IPS DF 6.9 (cell line): Measurements from ENCODE around the gene ANKRD11.
A peak's percentile ranks its signal among the peaks of the same experiment; 100 is the strongest.

ENCODE experiments used
- DNase-seq: peaks from one replicate; pipeline ENCODE4 v3.0.0-alpha.2; 2013; ENCODE audit warnings: low read depth, low spot score
- H3K27ac ChIP-seq: one replicate; pipeline ENCODE4 v1.5.1; 2013; ENCODE audit warnings: low read length, control low read depth
- H3K27me3 ChIP-seq: 2 replicates; pipeline ENCODE4 v1.6.1; 2013; ENCODE audit warnings: mild to moderate bottlenecking, low read length; ENCODE audit not compliant: control insufficient read depth, insufficient read depth
- H3K36me3 ChIP-seq: 2 replicates; pipeline ENCODE4 v1.6.1; 2013; ENCODE audit warnings: low read length; ENCODE audit not compliant: control insufficient read depth, insufficient read depth
- H3K4me1 ChIP-seq: 2 replicates; pipeline ENCODE4 v1.6.1; 2013; ENCODE audit warnings: low read length; ENCODE audit not compliant: control insufficient read depth, insufficient read depth
- H3K4me3 ChIP-seq: 2 replicates; pipeline ENCODE4 v1.5.1; 2013; ENCODE audit warnings: mild to moderate bottlenecking, low read length
- H3K9me3 ChIP-seq: 2 replicates; pipeline ENCODE4 v1.6.1; 2013; ENCODE audit warnings: low read length, inconsistent platforms; ENCODE audit not compliant: control insufficient read depth, insufficient read depth
- WGBS: extraction: QIAGEN DNeasy Blood & Tissue Kit; methylation state at CpG from one replicate; pipeline ENCODE4 v1.1.7; 2013; ENCODE audit warnings: mixed read lengths, missing lambda C conversion rate; ENCODE audit not compliant: insufficient read length, insufficient coverage; 5-methylcytosine and 5-hydroxymethylcytosine counted together

Gene ANKRD11

DNA sequence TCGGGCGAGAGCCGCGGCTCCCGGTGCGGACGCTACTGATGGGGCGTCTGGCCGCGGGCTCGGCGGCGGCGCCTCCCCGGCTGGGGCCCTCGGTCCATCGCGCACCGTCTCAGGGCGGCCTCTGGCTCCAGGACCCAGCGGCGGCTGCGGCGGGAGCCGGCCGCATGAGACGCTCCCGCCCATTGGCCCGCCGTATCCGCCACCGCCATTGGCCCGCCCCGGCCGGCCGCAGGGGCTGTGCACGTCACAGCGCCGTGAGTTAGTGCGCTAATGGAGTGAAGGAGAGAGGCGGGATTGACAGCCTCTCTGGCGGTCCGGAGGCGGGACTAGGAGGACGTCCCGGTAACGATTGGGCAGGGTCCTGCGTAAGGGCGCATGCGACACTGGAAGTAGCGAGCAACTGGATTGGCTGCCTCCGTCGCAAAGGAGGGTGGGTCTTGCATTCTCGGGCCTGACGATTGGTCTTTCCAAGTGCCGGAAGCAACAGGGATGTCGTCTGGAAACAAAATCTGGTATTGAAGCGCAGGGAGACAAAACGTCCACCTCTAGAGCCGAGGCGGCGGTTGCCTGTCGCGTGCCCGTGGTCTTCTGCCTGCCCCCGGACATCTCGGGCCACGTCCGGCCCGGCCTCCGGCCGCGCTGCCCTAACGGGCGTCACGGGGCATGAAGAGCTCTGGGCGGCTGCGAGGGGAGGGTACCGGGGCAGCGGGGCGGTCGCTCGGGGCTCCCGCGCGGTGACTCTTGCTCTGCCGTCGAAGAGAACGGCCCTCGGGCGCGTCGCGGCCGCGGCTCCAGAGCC, at the start of gene ANKRD11:
Gene ANKRD11 (minus strand): TSS at position 123 of the 799 bp plus-strand sequence. CDS start 173,542 bp downstream, outside the sequence.
- H3K4me1 ChIP-seq = peaks cover 3% of the 10 kb centered on the region; the same call in 1 of the 2 replicates
- peak within 1 kb of the TSS; percentile 84 for H3K4me3 ChIP-seq
- no peak within 1 kb of the TSS for H3K27ac ChIP-seq
- WGBS = no CpG with 5 or more reads among the region's 96 CpGs
- no peaks in the 10 kb centered on the region for H3K36me3 ChIP-seq
- H3K9me3 ChIP-seq = no peaks in the 10 kb centered on the region
- H3K27me3 ChIP-seq = no peaks in the 10 kb centered on the region
- peak; percentile 97 for DNase-seq

DNA sequence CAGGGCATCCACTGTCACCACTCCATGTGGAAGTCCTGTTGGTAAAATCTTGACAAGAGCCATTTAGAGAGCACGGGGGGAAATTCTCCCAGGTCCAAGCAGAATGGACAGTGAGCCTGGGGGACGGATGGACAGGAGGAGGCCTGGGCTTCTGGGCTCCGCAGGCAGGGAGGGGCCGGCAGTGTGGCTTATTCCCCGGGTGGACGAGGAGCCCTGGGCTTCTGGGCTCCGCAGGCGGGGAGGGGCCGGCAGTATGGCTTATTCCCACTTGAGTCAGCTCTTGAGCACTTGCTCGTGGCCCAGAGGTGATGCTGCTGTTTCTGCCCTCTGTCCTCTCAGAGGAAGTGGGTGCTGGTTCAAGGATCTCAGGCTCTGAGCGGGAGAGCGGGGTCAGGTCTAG, 47.9 kb upstream of the ANKRD11 start:
- DNase-seq = no peak
- H3K36me3 ChIP-seq = peaks cover 36% of the 10 kb centered on the region
- H3K27ac ChIP-seq = no peak overlapping the region
- H3K27me3 ChIP-seq = no peaks in the 10 kb centered on the region
- H3K9me3 ChIP-seq = no peaks in the 10 kb centered on the region
- H3K4me3 ChIP-seq = no peak overlapping the region
- WGBS = no CpG with 5 or more reads among the region's 12 CpGs
- no peaks in the 10 kb centered on the region for H3K4me1 ChIP-seq

DNA sequence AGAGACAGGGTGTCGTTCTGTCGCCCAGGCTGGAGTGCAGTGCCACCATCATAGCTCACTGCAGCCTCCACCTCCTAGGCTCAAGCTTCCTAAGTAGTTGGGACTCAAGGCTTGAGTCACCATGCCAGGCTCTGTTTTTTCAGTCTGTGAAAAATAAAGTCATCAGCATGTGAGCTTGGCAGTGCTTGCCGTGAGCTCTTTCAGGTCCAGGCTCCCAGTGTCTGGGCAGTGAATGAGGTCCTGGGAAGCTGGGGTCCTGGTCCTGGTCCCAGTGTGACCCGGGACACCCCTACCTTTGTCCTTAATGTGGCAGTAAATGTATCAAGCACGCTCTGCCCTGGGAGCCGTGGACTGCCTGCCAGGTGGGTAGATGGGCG, 47.2 kb upstream of the ANKRD11 start:
- Histone ChIP-seq H3K27ac (no peak overlapping the region), H3K36me3 (peaks cover 36% of the 10 kb centered on the region), H3K9me3 (no peaks in the 10 kb centered on the region), H3K27me3 (no peaks in the 10 kb centered on the region), H3K4me3 (no peak overlapping the region), H3K4me1 (no peaks in the 10 kb centered on the region)
- no peak for DNase-seq
- WGBS = no CpG with 5 or more reads among the region's 7 CpGs

DNA sequence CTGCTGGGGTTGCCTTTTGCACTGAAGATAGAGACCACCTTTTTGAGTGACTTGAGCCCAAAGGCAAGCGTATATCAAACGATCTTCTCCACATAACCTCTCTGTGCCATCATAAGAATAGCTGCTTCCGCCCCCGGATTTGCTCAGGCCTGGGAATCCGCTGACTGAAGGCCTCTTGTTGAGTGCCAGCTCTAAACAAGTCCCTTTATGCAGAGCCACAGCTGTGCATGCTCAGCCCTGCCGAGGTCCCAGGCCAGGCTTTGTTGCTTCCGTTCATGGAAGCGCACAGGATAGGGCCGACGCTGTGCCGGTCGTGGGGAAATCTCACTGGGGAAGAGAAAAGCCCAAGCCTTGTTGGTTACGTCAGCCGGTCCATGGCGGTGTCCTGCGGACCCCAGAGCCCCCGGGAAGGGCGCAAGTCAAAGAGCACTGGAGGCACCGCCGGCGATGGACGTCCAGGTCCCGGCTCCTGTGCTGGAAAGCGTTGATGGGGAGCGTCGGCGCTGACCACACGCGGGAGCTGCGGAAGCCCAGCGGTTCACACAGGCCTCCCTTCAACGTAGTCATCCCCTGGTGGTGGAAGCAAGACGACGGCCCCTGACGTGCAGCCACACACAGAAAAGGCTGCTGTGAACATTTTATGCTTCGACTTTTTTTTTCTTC, 46.7 kb upstream of the ANKRD11 start:
- Histone ChIP-seq H3K9me3 (no peaks in the 10 kb centered on the region), H3K27ac (no peak overlapping the region), H3K4me1 (no peaks in the 10 kb centered on the region), H3K4me3 (no peak overlapping the region), H3K27me3 (no peaks in the 10 kb centered on the region), H3K36me3 (peaks cover 40% of the 10 kb centered on the region)
- no CpG with 5 or more reads among the region's 36 CpGs for WGBS
- no peak for DNase-seq

DNA sequence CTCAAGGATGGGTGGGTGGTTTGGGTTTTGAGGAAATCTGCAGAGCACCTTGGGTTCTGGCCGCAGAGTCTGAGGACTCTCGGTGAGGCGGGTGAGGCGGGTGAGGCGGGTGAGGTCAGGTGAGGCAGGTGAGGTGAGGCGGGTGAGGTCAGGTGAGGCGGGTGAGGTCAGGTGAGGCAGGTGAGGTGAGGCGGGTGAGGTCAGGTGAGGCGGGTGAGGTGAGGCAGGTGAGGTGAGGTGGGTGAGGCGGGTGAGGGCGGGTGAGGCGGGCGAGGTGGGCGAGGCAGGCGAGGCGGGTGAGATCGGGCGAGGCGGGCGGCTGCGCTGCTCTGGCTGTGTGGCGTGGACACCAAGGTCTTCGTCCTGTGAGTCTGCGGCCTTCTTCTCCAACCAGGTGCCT, 46.0 kb upstream of the ANKRD11 start:
- Histone ChIP-seq H3K27me3 (no peaks in the 10 kb centered on the region), H3K27ac (no peak overlapping the region), H3K36me3 (peaks cover 46% of the 10 kb centered on the region), H3K4me1 (no peaks in the 10 kb centered on the region), H3K4me3 (no peak overlapping the region), H3K9me3 (no peaks in the 10 kb centered on the region)
- no CpG with 5 or more reads among the region's 24 CpGs for WGBS
- DNase-seq = no peak

DNA sequence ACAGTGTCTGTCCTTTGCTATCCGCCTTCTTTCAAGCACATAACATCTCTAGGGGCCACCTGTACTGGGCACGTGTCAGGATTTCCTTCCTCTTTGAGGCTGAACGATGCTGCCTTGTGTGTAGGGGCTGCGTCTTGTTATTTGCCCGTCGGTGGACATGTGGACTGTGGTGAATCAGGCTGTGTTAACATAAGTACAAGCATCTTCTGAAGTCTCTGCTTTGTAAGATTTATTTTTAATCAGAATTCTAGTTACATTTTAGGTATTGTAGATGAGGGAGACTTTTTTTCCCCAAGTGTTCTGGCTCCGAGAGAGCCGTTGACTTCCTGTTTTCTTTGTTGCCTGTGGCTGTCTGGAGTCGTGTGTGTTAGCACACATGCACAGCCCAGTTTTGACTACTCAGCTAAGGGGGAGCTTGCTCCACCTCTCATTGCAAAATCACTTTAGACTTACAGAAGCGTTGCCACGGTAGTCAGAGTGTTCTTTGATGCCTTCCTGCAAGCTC, 43.9 kb upstream of the ANKRD11 start:
- WGBS = no CpG with 5 or more reads among the region's 11 CpGs
- DNase-seq = no peak

DNA sequence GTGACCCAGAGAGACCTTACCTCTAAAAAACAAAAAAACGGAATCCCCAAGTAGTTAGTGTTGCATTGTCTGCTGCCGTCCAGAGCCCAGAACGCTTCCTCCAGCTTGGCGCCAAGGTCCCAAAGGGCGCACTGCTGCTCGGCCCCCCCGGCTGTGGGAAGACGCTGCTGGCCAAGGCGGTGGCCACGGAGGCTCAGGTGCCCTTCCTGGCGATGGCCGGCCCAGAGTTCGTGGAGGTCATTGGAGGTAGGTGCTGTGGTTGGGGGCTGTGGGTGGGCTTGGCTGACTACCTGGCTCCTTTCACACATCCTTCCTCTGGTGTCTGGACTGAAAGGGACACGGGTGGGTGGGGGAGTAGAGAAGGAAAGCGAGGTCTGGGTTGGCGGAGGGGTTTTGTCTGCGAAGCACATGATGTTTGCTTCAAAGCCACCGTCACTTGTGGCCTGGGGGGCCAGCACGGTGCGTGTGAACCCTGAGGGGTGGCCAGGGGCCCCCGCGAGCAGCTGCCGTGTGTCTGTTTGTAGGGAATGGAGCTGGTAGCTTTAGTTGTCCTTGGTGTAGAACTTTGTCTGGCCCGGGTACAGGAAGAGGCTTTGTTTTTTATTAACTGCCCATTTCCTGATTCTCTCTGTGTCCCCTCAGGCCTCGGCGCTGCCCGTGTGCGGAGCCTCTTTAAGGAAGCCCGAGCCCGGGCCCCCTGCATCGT, 41.6 kb upstream of the ANKRD11 start:
- H3K36me3 ChIP-seq = peaks cover 48% of the 10 kb centered on the region
- no peak overlapping the region for H3K4me3 ChIP-seq
- H3K9me3 ChIP-seq = no peaks in the 10 kb centered on the region
- H3K27ac ChIP-seq = no peak overlapping the region
- DNase-seq = no peak
- no CpG with 5 or more reads among the region's 31 CpGs for WGBS
- no peaks in the 10 kb centered on the region for H3K27me3 ChIP-seq
- H3K4me1 ChIP-seq = no peaks in the 10 kb centered on the region

More for the DNA sequence above, 43.9 kb upstream of the ANKRD11 start:
- Histone ChIP-seq H3K4me3 (no peak overlapping the region), H3K4me1 (no peaks in the 10 kb centered on the region), H3K9me3 (no peaks in the 10 kb centered on the region), H3K27me3 (no peaks in the 10 kb centered on the region), H3K27ac (no peak overlapping the region), H3K36me3 (peaks cover 60% of the 10 kb centered on the region)

DNA sequence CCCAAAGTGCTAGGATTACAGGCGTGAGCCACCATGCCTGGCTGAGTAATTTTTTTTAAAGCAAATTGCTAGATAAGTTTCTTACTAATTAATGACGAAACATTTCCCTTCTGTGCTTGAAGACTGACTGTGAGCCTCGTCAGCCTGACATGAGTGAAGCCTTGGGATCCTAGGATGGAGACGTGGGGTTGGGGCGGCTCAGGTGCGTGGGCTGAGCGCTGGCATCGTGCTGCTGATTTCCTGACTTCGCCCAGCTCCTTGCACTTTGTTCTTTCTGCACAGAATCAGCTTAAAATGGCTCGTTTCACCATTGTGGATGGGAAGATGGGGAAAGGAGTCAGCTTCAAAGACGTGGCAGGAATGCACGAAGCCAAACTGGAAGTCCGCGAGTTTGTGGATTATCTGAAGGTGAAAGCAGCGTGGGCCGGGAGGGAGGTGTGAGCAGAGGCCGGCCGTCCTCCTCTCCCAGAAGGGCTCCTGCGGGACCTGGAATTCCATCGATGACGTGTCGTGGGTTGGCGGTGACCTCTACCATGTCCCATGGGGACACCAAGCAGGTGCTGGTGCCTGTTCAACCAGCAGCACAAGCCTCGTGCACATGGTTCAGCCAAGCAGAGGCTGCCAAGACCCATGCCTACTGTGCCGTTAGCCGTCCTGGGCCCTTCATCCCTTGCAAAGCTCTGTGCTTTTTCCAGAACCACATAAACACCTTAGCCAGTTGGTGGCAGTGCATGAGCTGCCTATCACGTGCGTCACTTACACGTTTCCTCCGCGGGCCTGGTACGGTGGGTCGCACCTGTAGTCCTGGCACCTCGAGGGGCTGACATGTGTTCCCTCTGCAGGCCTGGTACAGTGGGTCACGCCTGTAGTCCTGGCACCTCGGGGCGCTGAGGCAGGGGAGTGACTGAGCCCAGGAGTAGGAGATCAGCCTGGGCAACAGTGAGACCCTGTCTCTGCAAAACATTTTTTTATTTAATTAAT, 40.3 kb upstream of the ANKRD11 start:
- no peak for DNase-seq
- Histone ChIP-seq H3K27ac (no peak overlapping the region), H3K27me3 (no peaks in the 10 kb centered on the region), H3K36me3 (peaks cover 48% of the 10 kb centered on the region), H3K9me3 (no peaks in the 10 kb centered on the region), H3K4me3 (no peak overlapping the region), H3K4me1 (no peaks in the 10 kb centered on the region)
- no CpG with 5 or more reads among the region's 37 CpGs for WGBS

DNA sequence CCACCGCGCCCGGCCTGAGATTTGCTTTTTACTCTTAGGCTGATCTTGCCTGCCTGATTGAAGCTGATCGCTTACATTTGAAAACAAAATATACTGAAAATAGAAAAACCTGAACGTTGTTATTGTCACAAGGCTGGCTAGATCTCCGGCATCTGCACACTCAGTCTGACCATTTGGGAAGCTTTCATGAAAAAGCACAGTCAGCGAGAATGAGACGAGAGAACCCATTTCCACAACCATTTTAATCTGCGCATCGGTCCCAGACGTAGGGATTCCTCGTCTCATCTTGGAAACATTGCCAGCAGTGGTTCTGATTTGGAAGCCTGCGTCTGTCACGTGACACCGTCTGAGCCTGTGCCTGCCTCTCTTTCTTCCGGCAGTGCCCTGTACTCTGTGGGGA, 38.7 kb upstream of the ANKRD11 start:
- Histone ChIP-seq H3K27me3 (no peaks in the 10 kb centered on the region), H3K4me1 (no peaks in the 10 kb centered on the region), H3K4me3 (no peak overlapping the region), H3K9me3 (no peaks in the 10 kb centered on the region), H3K27ac (no peak overlapping the region), H3K36me3 (peaks cover 41% of the 10 kb centered on the region)
- no CpG with 5 or more reads among the region's 16 CpGs for WGBS
- no peak for DNase-seq
